Central memory CD8-positive, alpha-beta T cell (primary cell): ENCODE data around the gene THBS3.
"Not testable (repeated sequence)": the region's sequence is repeated elsewhere in the genome, so short reads cannot be mapped to it uniquely, and the experiment has no call there.

Experiments
- ATAC-seq: fragments of 150-1000 bp; cut with Tn5 transposase; replicated peaks from 2 replicates; pipeline ENCODE4 v1.10.0; 2022; ENCODE audit warnings: mild to moderate bottlenecking, moderate FRiP score, moderate number of reproducible peaks; ENCODE audit not compliant: poor library complexity, severe bottlenecking; ENCODE audit errors: extremely low read depth
- DNase-seq, 2 donors: peaks; one replicate each; pipeline ENCODE4 v3.0.0; 2021; ENCODE audit warnings: low spot score in 2 of 2
- H3K27ac Mint-ChIP-seq: one replicate; pipeline ENCODE4 v1.8.0; 2022; ENCODE audit warnings: low read depth, mild to moderate bottlenecking, moderate library complexity, mixed read lengths
- H3K27me3 Mint-ChIP-seq: one replicate; pipeline ENCODE4 v1.8.0; 2022; ENCODE audit warnings: mixed read lengths
- H3K36me3 Mint-ChIP-seq: one replicate; pipeline ENCODE4 v1.8.0; 2022; ENCODE audit warnings: mild to moderate bottlenecking, moderate library complexity, mixed read lengths; ENCODE audit not compliant: insufficient read depth
- H3K4me1 Mint-ChIP-seq: one replicate; pipeline ENCODE4 v1.8.0; 2022; ENCODE audit warnings: mixed read lengths
- H3K4me3 Mint-ChIP-seq: one replicate; pipeline ENCODE4 v1.8.0; 2022; ENCODE audit warnings: mild to moderate bottlenecking, moderate library complexity, mixed read lengths
- H3K9me3 Mint-ChIP-seq: one replicate; pipeline ENCODE4 v1.8.0; 2022; ENCODE audit warnings: mixed read lengths

The THBS3 gene

GRCh38 chr1:155246796-155247195 is 39.1 kb upstream of the THBS3 start:
- peaks cover 18% of the 10 kb centered on the region for H3K4me1 Mint-ChIP-seq
- not testable (repeated sequence) for H3K27me3 Mint-ChIP-seq, H3K27ac Mint-ChIP-seq, ATAC-seq, DNase-seq, H3K9me3 Mint-ChIP-seq, H3K4me3 Mint-ChIP-seq
- peaks cover 23% of the 10 kb centered on the region for H3K36me3 Mint-ChIP-seq

GRCh38 chr1:155245163-155245524 is 37.4 kb upstream of the THBS3 start:
- Mint-ChIP-seq H3K4me3 (peak overlapping the region; percentile 82), H3K9me3 (peaks cover 6% of the 10 kb centered on the region), H3K27ac (peak overlapping the region; percentile 99), H3K36me3 (peaks cover 27% of the 10 kb centered on the region), H3K4me1 (peaks cover 29% of the 10 kb centered on the region), H3K27me3 (peaks cover 10% of the 10 kb centered on the region)
- DNase-seq (no peak), ATAC-seq (no peak)

- DNase-seq = peak; percentile 89 to 98
- peak overlapping the region; percentile 82 for H3K4me3 Mint-ChIP-seq
- H3K27ac Mint-ChIP-seq = peak overlapping the region; percentile 99
- peaks cover 27% of the 10 kb centered on the region for H3K36me3 Mint-ChIP-seq
- peaks cover 10% of the 10 kb centered on the region for H3K27me3 Mint-ChIP-seq
- peaks cover 6% of the 10 kb centered on the region for H3K9me3 Mint-ChIP-seq
- ATAC-seq = peak; percentile 95
- peaks cover 29% of the 10 kb centered on the region for H3K4me1 Mint-ChIP-seq
Measured at GRCh38 chr1:155244368-155245162, 36.9 kb upstream of the THBS3 start.

- peak overlapping the region; percentile 99 for H3K27ac Mint-ChIP-seq
- ATAC-seq (no peak), DNase-seq (no peak)
- peaks cover 31% of the 10 kb centered on the region for H3K36me3 Mint-ChIP-seq
- H3K4me3 Mint-ChIP-seq = peak overlapping the region; percentile 82
- peaks cover 6% of the 10 kb centered on the region for H3K9me3 Mint-ChIP-seq
- H3K27me3 Mint-ChIP-seq = peaks cover 10% of the 10 kb centered on the region
- peaks cover 29% of the 10 kb centered on the region for H3K4me1 Mint-ChIP-seq
Measured at GRCh38 chr1:155242805-155243358, 35.2 kb upstream of the THBS3 start.

GRCh38 chr1:155241841-155242264 is 34.2 kb upstream of the THBS3 start:
- Mint-ChIP-seq H3K4me3 (peak overlapping the region; percentile 87), H3K4me1 (peaks cover 29% of the 10 kb centered on the region), H3K27ac (peak overlapping the region; percentile 88), H3K27me3 (peaks cover 10% of the 10 kb centered on the region), H3K36me3 (peaks cover 38% of the 10 kb centered on the region), H3K9me3 (peaks cover 6% of the 10 kb centered on the region)
- no peak for DNase-seq
- ATAC-seq = no peak

GRCh38 chr1:155241069-155241679 is 33.5 kb upstream of the THBS3 start:
- H3K27ac Mint-ChIP-seq = peak overlapping the region; percentile 88
- peaks cover 29% of the 10 kb centered on the region for H3K4me1 Mint-ChIP-seq
- peak in 1 of 2 donors; percentile 51 for DNase-seq
- no peak for ATAC-seq
- peaks cover 36% of the 10 kb centered on the region for H3K36me3 Mint-ChIP-seq
- peaks cover 10% of the 10 kb centered on the region for H3K27me3 Mint-ChIP-seq
- H3K9me3 Mint-ChIP-seq = peaks cover 6% of the 10 kb centered on the region
- H3K4me3 Mint-ChIP-seq = peak overlapping the region; percentile 87

- Mint-ChIP-seq H3K36me3 (peaks cover 19% of the 10 kb centered on the region), H3K27ac (no peak overlapping the region), H3K4me3 (no peak overlapping the region), H3K4me1 (peaks cover 12% of the 10 kb centered on the region), H3K9me3 (no peaks in the 10 kb centered on the region), H3K27me3 (no peaks in the 10 kb centered on the region)
- ATAC-seq (no peak), DNase-seq (no peak)
Measured at GRCh38 chr1:155236451-155236850, 28.8 kb upstream of the THBS3 start.

GRCh38 chr1:155235375-155235774 is 27.7 kb upstream of the THBS3 start:
- not testable (repeated sequence) for H3K27ac Mint-ChIP-seq

GRCh38 chr1:155233502-155233901 is 25.8 kb upstream of the THBS3 start:
- H3K27ac Mint-ChIP-seq, H3K36me3 Mint-ChIP-seq: not testable (repeated sequence)

More at GRCh38 chr1:155235375-155235774, 27.7 kb upstream of the THBS3 start:
- H3K27me3 Mint-ChIP-seq, H3K4me3 Mint-ChIP-seq, H3K4me1 Mint-ChIP-seq, ATAC-seq, DNase-seq, H3K9me3 Mint-ChIP-seq: not testable (repeated sequence)
- peaks cover 13% of the 10 kb centered on the region for H3K36me3 Mint-ChIP-seq

GRCh38 chr1:155232001-155232978 is 24.6 kb upstream of the THBS3 start:
- not testable (repeated sequence) for ATAC-seq, H3K9me3 Mint-ChIP-seq, H3K4me3 Mint-ChIP-seq, DNase-seq, H3K4me1 Mint-ChIP-seq, H3K27ac Mint-ChIP-seq, H3K27me3 Mint-ChIP-seq
- peaks cover 10% of the 10 kb centered on the region for H3K36me3 Mint-ChIP-seq

More at GRCh38 chr1:155233502-155233901, 25.8 kb upstream of the THBS3 start:
- H3K27me3 Mint-ChIP-seq, DNase-seq, H3K4me3 Mint-ChIP-seq, H3K9me3 Mint-ChIP-seq, H3K4me1 Mint-ChIP-seq, ATAC-seq: not testable (repeated sequence)

GRCh38 chr1:155231302-155231701 is 23.6 kb upstream of the THBS3 start:
- H3K4me3 Mint-ChIP-seq, H3K27ac Mint-ChIP-seq: not testable (repeated sequence)
- peaks cover 16% of the 10 kb centered on the region for H3K4me1 Mint-ChIP-seq

GRCh38 chr1:155228096-155228427 is 20.4 kb upstream of the THBS3 start:
- ATAC-seq = no peak
- peak overlapping the region; percentile 95 for H3K27ac Mint-ChIP-seq
- peaks cover 4% of the 10 kb centered on the region for H3K36me3 Mint-ChIP-seq
- H3K27me3 Mint-ChIP-seq = no peaks in the 10 kb centered on the region
- H3K4me1 Mint-ChIP-seq = peaks cover 20% of the 10 kb centered on the region
- DNase-seq = no peak
- H3K9me3 Mint-ChIP-seq = no peaks in the 10 kb centered on the region
- H3K4me3 Mint-ChIP-seq = peak overlapping the region; percentile 79

More at GRCh38 chr1:155231302-155231701, 23.6 kb upstream of the THBS3 start:
- H3K9me3 Mint-ChIP-seq, H3K27me3 Mint-ChIP-seq, DNase-seq, H3K36me3 Mint-ChIP-seq, ATAC-seq: not testable (repeated sequence)
